GM21528 (cell line): Measurements from ENCODE around the gene CFAP43.
"Not testable (repeated sequence)": the region's sequence is repeated elsewhere in the genome, so short reads cannot be mapped to it uniquely, and the experiment has no call there.

Experiments
- ATAC-seq: cut with Tn5 transposase; IDR thresholded peaks from one replicate; pipeline ENCODE4 v1.9.1; 2021; ENCODE audit warnings: mild to moderate bottlenecking, moderate library complexity; ENCODE audit not compliant: unreplicated experiment, low FRiP score

The CFAP43 gene

DNA sequence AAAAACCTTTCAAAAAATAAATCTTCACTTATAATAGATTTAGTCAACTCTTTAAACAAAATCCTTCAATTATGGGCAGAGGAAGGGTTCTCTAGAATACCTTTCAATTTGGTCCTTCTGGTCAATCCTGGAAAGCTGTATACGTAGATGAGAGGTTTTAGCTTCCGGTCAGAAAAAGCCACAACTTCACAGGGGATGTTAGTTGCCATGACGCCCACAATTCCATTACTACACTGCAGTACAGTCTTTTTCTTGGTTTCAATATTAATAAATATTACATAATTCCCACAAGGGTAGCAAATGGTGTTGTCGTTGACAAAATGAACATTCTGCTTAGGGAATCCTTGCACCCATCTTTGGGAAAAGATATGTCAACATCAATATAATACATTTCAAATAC lies 1.7 kb downstream of the CFAP43 start:
- no peak for ATAC-seq

DNA sequence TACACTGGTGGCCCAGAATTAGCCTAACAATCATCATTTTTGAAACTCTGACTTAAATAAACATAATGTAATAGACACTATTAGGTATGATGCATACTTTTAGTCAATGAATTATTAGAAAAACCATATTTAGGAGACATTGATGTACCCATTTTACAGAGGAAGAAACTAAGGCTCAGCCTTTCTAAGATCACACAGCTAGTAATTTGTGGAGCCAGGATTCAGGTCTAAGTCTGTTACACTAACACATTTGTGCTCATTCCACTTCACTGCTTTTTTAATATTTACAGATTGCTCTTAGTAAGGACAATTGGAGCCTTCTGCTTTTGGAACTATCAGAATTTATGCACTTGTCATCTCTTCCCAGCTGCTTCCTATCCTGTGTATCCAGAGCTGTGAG lies 8.9 kb downstream of the CFAP43 start:
- ATAC-seq: no peak

DNA sequence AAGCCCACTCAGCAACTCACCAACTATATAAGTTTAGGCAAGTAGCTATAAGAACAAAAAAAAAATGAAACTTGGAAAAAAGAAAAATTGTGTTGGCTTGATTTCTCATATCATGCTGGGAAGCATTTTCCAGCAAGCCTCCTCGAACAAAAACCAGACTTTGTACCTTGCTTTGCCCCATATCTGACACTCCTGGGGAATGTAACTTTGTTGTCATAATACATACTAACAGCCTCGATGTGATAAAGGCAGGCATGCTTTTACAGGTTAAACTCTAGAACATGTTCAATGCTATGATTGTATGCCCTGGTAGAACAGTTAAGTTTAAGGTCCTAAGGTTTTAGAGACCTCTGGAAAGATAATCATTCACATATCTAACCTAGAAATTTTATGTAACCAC lies 11.6 kb downstream of the CFAP43 start:
- no peak for ATAC-seq

DNA sequence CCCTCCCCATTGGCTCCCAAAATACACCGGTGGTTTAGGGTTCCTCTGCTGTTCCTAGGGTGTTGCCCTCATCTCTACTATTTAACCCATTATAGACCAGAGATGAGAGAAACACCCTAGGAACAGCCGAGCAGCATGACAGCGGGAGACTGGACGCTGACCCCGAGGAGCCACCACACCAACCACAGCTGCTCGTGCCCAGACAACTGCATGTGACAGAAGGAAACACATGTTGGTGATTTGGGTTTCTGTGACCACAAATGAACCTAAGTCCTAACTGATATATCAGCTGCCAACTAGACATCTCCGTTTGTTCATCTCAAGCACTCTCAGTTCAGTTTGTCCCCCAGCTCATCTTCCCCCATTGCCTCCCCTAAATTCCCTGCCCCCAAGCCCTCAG lies 13.4 kb downstream of the CFAP43 start:
- ATAC-seq: no peak

DNA sequence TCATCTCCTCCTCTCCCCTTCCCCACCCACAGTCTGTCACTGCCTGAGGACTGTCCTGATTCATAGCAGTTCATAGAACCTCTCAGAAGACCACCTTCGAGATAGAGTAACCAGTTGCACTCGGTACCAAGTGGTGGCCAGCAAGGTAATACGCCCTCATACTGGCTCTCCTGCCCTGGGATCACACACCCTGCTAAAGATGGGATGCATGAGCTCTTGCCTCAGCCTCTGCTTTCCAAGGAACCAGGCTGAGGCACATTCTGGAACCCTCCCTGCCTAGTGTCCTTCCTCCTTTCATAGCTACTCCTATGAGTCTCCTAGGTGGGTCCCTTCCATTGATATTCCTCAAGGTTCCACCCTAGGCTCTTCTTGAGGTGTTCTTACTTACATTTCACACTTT lies 15.5 kb downstream of the CFAP43 start:
- no peak for ATAC-seq

DNA sequence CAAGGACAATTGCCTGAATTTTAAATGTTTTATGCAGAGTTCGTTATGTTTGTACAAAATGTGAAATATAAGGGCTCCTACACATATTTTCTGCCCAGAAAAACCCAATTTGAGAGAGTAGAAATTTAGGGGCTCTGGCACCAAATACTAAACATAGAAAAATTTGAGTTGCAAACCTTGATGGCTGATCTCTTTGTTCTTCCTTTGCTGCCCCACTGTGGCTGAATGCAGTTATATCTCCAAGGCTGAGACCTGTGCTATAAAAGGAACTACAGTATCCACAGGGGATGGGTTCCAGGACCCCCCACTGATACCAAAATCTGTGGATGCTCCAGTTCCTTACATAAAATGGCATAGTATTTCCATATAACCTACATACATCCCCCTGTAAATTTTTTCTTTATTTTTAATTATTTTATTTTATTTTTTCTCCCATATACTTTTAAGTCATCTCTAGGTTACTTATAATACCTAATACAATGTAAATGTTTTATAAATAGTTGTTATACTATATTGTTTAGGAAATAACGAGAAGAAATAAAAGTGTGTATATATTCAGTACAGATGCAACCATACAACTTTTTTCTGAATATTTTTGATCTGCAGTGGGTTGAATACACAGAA lies 22.5 kb downstream of the CFAP43 start:
- no peak for ATAC-seq

DNA sequence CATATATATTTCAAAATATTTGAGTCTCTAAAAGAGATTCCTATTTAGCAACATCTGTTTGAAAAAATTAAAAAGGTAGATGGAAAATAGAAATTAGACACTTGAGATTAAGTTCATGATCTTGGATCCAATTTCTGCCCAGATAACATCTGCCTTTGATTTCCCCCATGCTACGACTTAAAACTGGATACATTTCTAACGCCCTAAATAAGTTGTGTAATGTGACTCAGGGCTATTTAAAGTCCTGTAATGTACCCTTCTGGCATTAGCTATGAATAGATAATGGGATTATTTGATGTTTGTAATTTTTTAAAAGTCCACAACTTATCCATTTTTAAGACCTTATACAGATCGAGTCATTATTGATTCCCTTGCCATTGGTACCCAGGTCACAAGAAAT lies 23.4 kb downstream of the CFAP43 start:
- ATAC-seq: no peak

DNA sequence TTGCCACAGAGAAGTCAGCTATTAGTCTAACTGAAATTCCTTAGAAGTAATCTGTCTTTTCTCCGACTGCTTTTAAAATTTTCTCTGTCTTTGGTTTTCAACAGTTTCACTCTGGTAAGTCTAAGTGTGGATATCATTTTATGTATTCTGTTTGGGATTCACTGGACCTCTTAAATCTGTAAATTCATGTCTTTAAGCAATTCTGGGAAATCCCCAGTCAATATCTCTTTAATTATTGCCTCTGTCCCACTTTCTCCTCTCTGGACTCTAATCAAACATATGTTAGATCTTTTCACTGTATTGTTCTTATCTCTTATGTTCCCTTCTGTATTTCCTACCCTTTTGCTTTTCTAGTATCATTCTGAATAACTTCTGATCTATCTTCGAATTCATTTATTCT lies 29.9 kb downstream of the CFAP43 start:
- ATAC-seq: no peak

DNA sequence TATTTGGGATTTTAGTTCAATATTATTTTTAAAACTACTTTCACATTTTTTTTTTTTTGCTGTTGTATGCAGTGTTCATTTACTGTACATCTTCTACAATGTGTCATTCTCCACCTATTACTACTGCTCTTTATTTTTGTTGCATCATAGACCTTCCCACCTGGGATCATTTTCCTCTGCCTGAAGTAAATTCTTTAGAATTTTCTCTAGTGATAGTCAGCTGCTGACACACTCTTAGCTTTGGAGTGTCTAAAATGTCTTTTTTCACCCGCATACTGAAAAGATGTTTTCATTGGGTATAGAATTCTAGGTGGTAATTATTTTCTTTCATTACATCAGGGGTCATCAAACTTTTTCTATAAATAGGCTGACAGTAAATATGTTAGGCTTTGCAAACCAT lies 30.5 kb downstream of the CFAP43 start:
- ATAC-seq: no peak

DNA sequence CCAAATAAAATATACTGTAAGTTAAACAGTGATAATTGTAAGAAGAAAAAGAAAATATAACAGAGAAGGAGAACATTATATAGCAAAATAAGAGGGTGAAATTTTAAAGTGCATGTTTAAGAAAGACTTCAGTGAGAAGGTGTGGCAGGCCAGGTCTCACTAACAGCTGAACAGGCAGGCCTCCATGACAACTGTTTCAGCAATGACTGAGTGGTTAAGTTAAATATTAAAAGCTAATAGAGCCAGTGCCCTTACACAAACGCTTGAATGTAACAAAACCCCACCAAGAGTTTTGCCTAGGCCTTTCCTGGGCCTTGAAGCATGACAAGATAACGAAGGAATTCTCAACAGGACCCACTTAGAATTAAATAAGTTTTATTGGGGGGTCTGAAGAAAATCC lies 32.6 kb downstream of the CFAP43 start:
- ATAC-seq: no peak

DNA sequence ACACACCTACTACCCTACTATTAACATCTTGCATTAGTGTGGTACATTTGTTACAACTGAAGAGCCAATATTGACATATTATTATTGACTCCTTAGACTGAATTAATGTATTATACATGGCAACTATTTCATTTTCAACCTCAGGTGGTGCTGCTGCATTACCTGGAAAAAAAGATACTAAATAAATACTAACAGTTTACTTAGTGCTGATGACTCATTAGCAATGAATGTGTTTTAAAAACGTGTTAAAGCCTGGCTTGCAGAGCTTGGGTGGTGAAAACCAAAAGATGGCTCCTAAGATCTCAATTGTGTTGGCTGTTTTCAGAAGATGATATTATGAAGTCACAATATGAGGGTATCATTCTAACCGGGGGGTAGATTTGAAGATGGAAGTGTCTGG lies 34.8 kb downstream of the CFAP43 start:
- ATAC-seq: no peak

DNA sequence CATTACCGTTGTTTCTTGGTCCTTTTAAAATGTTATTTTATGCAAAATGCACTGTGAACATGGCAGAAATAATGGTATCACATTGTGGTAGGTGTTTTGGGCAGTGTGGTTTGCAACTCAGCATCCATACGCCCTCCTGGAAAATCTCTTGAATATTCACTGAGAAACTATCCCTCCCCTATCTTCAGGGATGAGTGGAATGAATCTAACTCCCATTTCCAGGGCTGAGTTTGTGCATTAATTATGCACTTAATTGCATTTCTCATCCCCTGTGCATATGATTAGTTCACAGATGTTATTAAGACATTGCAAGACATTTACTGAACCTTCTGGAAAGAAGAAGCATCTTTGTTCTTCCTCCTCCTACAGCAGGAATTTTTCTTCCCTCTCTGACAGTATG lies 36.5 kb downstream of the CFAP43 start:
- ATAC-seq: no peak

DNA sequence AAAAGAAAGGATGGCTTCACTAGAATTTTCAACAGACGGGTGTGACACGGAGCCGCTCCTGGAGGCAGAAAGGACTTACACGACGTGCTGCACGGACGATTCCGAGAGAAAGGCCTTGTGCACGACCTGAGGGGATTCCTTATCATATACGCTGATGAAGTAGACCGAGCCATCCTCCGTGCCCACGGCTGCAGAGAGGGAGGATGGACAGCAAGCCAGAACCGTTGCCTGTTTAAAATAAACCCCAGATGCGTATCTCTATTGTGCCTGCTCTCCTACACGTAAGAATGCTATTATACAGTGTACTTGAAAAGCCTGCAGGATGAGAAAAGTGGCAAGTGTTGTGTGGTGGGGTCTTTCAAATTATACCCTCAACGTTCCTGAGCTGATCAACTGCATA lies 38.4 kb downstream of the CFAP43 start:
- no peak for ATAC-seq

DNA sequence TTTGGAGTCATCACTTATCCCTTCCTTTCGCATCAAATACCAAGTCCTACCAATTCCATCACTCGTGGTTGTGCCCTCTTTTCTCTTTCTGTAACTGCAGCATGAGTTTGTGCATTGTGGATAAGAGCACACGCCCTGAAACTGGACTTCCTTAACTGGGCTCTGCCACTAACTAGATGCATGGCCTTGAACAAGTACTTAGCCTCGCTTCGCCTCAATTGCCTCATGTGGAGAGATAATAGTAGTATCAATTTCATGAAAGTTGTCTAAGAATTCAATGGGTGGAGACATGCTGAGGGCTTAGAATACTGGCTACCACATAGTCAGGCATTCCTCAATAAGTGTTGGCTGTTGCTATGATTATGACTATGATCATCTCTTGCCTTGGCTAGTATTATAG lies 41.5 kb downstream of the CFAP43 start:
- ATAC-seq: no peak

DNA sequence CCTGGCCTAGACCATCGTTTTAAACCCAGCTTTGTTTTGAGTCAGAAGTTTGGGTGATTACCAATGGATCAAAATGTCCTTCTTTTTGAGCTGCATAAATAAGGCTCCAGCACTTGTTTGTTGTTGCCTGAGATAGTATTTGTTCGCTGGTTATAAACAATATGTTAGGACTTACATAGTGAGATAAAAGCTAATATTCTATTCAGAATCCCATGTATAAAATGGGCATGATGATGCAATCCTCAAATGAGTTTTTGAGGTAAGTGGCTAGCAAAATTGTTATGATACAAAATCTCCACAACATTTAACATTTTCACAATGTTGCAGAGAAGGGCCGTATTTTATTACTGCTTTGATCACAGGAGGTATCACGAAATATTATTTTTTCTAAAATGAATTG lies 48.5 kb downstream of the CFAP43 start:
- no peak for ATAC-seq

DNA sequence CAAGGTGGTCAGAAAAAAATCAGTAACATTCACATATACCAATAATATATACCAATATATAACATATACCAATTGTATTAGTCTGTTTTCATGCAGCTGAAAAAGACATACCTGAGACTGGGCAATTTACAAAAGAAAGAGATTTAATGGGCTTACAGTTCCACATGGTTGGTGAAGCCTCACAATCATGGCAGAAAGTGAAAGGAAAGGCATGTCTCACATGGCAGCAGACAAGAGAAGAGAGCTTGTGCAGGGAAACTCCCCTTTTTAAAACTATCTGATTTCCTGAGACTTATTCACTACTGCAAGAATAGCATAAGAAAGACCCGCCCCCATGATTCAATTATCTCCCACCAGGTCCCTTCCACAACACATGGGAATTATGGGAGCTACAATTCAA lies 58.0 kb downstream of the CFAP43 start:
- ATAC-seq: not testable (repeated sequence)

DNA sequence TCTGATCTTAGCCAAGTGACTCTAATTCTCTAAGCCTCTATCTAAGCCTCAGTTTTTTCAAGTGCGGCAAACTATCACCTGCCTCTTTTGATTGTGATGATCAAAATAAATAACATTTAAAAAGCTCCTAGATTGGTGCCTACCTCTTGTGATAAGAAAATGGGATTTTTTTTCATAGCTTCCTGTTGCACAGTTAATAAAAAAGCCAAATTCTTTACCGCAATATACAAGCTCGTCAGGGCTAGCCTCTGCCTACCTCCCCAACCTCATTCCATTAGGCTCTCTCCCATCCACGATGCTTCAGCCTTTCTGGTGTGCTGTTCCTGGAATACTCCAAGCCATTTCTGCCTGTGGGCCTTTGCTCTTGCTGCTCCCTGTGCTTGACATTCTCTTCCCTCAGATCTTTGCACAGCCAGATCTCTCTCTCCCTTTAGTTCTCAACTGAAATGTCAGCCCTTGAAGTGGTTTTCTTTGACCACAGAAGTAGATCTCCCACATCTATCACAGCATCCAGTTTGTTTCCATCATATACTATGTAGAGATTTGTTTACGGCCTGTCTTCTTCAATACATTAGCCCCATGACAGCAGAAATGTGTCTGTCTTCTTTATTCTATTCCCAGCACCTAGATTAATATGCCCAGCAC lies 61.4 kb downstream of the CFAP43 start:
- ATAC-seq: no peak

DNA sequence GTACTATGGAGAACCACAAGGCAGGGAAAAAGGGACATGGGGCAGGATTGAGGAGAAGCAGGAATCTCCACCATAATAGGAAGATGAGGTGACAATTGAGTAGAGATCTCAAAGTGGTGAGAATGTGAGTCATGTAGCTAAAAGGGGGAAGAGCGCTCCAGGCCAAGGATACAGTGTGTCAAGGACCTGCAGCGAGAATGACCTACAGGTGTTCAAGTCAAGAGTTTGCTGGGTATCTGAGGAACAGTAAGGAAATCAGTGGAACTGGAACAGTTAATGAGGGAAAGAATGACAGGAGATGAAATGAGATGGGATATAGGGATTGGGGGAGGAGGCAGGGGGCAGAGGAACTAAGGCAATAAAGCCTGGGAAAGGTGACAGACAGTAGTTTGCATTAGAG lies 76.6 kb downstream of the CFAP43 start:
- ATAC-seq: no peak

DNA sequence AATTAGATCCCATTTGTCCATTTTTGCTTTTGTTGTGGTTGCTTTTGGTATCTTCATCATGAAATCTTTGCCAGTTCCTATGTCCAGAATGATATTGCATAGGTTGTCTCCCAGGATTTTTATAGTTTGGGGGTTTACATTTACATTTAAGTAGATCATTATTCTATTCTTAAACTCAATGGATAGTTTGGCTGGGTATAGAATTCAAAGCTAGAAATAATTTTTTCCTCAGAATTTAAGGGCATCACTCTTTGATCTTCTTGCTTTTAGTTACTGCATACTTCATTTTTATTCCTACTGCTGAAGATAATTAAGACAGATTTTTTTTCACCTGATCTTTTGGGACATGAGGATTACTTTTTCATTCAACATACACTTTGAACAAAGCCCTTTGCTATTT lies 80.4 kb downstream of the CFAP43 start:
- no peak for ATAC-seq

DNA sequence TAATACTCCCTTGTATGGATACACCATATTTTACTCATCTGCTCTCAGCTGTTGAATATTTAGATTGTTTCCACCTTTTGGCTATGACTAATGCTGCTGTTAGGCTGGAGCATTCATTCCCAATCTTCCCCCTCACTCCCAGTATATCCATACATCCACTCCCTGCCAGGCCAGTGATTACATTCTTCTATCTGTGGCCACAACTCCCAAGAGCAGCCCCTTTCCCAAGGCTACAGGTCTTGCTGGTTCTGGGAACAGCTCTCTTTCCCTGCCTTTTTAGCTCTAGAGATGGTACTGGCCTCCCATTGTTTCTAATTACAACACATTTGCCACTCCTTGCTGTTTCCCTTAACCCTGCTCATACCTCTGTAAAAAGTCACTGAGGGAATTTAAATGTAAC lies 82.0 kb downstream of the CFAP43 start:
- ATAC-seq: no peak

DNA sequence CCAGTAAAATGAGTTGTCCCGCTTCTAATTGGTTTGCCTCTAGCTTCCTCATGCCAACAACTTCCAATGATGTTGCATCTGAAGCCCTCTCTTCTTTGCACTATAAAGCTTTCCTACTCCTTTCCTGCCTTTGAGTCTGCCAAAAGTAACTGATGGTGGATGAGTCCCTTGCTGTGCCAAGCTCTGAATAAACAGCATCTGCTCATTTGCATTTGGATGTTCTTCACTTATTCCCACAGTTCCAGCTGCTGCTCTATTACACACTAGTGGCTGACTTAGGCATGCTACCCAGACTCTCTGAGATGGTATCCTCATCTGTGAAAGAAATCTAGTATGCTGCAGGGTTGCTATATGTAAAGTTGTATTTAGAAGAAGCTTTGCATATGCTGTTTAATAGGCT lies 85.3 kb downstream of the CFAP43 start:
- ATAC-seq: no peak

DNA sequence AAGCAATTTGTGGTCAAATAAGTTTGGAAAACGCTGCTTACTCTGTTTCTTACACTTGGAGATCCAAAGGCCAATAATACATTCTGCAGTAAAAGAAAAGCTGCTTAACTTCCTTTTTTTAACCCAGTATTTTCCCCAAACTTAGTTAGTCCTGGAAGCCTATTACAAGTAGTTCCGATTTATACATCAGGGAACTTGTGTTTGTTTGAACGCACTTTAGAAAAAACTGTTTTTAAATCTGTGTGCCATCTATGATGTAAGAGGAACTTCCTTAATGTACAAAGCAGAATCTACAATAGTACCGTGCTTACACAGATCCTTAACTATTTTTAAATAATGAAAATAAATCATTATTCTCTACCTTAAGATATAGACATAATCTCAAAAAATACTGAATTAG lies 87.2 kb downstream of the CFAP43 start:
- ATAC-seq: no peak

DNA sequence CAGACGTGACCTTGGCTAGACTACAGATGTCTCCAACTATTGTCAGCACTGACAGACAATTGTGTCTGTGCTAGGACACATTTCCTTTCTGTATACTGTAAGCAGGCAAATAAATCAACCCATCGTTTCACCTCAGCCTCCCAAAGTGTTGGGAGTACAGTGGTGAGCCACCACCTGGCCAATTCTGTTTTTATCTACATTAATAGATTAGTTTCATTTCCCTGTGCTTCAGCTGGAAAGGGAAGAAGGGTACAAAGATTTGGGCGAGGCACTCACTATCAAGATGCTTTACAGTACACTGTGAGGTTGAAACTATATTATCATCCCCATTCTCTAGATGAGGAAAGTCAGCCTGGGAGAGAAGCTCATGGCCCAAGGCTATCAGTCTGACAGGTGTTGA lies 88.3 kb downstream of the CFAP43 start:
- no peak for ATAC-seq
